NCI-H345 treated with DMSO at 0.1 percent for 48 hours (cell line): ENCODE measurements around the gene CCDC146.

Experiments
- DNase-seq: peaks from one replicate; lab custom pipeline; 2025; ENCODE audit not compliant: unreplicated experiment; lab: John Stamatoyannopoulos, UW

The CCDC146 gene

GRCh38 chr7:77282897-77283296 lies 160.5 kb downstream of the CCDC146 start:
- no peak for DNase-seq

DNA sequence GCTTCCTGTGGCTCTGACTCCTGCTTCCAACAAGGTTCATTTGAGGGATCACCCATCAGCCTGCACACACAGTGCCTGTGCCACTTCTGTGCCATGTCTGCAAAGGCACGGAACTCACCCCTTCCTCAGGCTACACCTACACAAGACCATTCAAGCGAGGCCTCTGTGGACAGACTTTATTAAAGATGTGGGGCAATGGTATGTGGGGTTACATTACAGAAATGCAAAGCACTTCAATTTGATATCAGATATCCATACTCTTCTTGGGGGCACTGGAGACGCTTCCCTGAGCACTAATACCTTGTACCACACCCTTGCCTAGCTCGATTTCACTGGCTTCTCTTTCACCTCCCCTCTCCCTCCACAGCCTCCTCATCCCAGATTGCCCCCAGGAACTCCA lies 161.6 kb downstream of the CCDC146 start:
- DNase-seq, result no peak

GRCh38 chr7:77284616-77285015 lies 162.2 kb downstream of the CCDC146 start:
- no peak for DNase-seq

GRCh38 chr7:77288676-77289320 lies 166.4 kb downstream of the CCDC146 start:
- DNase-seq, result no peak

DNA sequence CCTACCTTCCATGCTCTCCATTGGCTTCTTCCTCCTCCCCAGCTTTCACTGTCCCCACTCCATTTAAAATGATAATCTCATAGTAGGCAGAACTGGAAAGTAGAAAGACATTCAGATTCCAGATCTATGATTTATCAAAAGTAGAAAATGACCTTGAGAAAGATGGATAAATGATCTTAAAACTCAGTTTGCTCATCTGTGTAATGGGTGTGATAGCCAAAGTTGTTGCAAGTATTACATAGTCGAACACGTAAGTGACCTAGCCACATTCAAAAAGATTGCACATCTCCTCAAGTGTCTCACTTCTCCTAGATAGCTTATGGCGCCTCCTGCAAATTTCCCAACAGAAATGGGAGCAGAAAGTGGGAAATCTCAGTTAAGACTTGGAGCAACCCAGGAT lies 167.0 kb downstream of the CCDC146 start:
- DNase-seq, result no peak

DNA sequence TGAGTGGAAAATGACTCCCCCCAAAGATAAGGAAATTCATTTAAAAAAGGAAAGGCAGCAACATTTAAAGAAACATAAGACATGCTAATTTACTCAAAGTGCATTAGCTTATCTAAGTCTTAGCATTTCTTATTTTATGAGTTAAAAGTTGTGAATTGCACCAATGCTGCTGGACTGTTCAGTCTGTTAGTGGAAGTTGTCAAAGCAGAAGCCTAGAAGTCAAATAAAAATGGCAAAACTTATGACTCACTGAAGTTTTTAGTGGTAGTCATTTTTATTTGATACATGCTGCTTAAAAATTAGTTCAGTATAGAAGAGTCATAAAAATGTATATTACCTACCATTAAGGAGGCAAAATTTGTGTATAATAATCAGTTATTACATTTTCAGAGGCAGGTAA lies 168.0 kb downstream of the CCDC146 start:
- no peak for DNase-seq

GRCh38 chr7:77293046-77293445 lies 170.6 kb downstream of the CCDC146 start:
- DNase-seq, result no peak

- DNase-seq, result no peak
Observed at GRCh38 chr7:77295549-77295948, 173.1 kb downstream of the CCDC146 start.

- no peak for DNase-seq
Observed at GRCh38 chr7:77306231-77307067, 184.0 kb downstream of the CCDC146 start.

- no peak for DNase-seq
Observed at GRCh38 chr7:77308792-77309191, 186.4 kb downstream of the CCDC146 start.

DNA sequence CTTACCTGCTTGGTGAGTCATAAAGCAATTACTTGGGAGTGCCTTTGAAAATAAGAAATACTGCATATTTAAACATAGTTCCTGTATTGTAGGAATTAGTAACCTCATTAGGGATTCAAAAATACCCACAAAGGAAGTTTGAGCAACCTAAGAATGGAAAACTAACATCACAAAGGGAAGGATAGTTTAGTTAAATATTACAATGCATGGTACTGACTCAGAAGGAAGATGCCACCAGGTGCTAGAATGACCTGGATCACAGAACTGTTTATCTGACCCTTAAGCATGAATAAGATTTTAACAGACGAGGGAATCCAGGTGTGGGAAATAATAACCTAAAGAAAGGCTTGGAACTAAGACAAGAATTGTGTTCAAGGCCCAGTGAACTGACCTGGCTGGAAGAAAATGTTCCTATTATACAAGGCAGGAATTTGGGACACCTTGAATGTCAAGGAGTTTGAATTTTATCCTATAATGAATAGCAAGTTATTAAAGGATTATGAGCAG lies 187.4 kb downstream of the CCDC146 start:
- DNase-seq, result no peak

DNA sequence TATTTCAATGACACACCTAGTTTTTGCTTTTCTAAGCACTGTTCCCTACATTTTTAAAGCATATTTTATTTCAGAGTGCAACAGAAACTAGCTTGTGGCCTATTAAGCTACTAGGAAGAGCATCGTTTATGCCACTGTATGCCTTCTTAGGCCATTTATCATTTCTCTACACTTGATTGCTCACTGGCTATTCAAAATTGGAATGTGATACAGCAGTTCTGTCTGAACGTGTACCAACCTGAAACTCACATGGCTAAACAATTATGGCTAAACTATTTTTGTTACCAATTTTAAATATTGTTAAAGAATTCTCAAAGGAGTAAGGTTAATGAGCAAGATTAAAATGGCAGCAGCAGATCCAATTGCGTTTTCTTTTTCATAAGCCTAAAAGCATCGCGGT lies 188.6 kb downstream of the CCDC146 start:
- DNase-seq, result no peak

GRCh38 chr7:77313085-77313484 lies 190.7 kb downstream of the CCDC146 start:
- DNase-seq, result no peak

DNA sequence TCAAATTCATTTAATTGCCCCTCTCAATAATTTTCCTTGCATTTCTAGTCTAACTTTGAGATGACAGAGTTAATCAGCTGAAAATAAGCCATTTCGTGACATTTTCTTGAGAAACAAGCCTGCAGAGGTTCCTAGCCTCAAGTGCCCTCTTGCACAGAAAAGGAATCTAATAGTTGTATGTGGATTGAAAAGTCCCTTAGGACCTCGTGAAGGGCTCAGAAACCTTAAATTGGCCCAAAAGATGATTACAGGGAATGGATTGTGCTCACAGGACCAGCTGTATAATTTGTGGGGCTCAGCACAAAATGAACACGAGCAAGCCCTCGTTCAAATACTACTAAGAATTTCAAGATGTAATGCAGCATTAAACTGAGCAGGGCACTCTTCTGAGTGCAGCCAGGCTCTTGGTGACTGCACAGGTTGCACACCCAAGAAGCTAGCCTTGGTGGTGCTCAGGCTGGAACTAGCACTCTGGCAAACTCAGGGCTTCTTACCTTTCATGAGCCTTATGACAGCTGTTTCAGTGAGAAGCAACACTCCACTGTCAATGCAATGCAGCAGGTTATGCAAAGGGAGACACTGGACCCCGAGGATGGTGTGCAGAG lies 191.6 kb downstream of the CCDC146 start:
- no peak for DNase-seq

DNA sequence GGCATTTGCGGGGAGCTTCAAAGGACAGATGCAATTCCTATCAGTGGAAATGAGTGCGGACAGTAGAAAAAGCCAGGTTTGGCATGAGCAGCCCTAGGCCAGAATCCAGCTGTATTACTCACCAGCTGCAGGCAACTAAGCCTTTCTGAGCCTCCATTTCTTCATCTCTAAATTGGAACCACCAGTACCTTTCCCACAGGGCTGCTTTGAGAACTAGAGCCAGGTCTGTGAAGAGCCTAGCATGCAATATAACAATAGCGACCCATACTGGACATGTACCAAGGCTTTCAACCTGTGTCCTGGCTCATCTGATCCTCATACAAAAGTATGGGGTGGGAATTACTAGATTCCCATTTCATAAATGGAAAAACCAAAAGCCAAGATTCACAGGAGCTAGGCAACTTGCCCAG lies 192.8 kb downstream of the CCDC146 start:
- DNase-seq, result no peak

- no peak for DNase-seq
Observed at GRCh38 chr7:77316219-77316978, 194.0 kb downstream of the CCDC146 start.

DNA sequence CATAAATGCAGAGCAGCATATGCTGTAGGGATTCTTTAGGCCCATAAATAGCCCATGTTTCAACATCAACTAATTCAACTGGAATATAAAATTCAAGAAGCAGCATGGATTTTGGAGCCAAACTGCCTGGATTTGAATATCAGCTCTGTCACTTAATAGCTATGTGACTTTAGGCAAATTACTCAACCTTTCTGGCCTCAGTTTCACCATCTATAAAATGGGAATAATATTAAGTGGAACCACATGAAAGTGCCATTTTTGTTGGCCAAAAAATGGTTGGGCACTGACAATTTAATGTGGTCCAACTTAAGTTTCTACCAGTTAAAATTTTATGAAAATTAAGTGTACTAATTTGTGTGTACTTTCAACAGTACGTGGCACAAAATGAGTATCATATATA lies 195.6 kb downstream of the CCDC146 start:
- DNase-seq, result no peak

DNA sequence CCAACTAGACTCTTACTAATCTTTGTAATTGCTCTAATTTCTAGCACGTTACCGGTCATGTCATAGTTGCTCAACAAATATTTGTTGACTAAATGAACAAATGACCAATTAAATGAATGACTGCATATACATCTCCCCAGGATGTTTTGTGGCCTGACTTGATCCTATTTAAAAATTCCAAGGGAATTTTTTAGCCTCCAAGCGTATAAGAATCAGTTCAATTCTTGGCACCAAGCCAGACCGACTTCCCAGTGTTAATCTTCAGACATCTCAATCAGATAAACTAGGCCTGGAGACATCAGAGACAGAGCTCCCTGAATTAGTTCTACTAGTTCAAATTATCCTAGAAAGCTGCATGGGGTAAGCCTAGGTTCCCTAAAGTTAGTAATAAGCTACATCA lies 197.7 kb downstream of the CCDC146 start:
- DNase-seq, result no peak

DNA sequence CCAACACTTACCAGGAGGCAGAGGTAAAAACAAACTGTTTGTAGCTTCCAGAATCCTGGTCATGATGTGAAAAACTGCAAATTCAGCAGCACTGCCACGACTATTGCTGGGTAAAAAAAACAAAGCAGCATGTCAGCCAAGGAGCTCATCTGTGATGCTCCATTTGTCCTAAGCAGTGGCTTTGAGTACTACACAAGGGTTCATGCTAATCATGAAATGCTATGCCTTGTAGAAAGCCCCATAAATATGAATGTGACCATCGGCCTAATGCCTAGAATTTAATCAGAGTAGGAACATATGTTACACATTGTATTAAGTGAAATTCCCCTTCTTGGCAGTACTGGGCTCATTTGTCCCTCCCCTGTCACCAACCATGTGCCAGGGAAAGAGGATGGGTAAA lies 198.3 kb downstream of the CCDC146 start:
- DNase-seq, result no peak

GRCh38 chr7:77321300-77321699 lies 198.9 kb downstream of the CCDC146 start:
- DNase-seq, result no peak

GRCh38 chr7:77326131-77326530 lies 203.7 kb downstream of the CCDC146 start:
- DNase-seq, result no peak
